ENCODE data around the gene PRKCH. TPM values are rescaled to one million over a fixed set of nuclear protein-coding genes. Genes with fewer than 3 reads are reported as not detected.

The PRKCH gene
- polyA plus RNA-seq, 4 donors, result 9.0 to 18.4 (median 16.1) TPM

- DNase-seq (ENCODE audit: low read depth in 4 of 4, low spot score in 3 of 4), result no peak
These were observed 238.9 kb downstream of the PRKCH start for GRCh38 chr14:61560323-61560722.

- no peak for DNase-seq (ENCODE audit: low read depth in 4 of 4, low spot score in 3 of 4)
These were observed 239.7 kb downstream of the PRKCH start for GRCh38 chr14:61561104-61561503.

DNA sequence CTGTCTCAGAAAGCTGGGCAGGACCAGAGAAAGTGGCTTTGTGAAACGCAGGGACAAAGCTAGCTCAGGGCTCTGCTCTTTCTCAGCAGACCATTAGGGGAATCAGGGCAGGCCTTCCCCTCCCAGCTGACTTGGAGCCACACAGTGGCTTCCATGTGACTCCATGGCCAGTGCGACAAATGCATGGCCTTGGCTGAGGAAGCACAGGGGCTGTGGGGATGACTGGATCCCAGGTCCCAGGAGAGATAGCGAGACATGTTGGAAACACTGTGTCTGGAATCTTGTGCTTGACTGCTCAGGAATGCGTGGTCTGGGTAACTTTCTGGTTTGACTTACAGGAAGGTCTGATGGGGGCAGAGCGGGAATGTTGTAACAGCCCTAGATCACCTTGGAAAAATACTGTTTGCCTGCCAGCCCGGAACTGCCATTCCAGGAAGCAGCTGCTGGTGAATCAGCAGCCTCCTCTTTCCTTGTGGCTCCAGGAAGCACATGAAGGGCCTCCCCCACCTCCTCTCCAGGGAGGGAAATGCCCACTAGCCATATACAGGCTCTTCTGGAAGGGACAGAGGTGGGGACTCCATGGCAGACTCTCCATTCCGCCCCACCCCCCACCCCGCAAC, 240.4 kb downstream of the PRKCH start:
- peak; percentile 71 to 84 (median 78) for DNase-seq (ENCODE audit: low read depth in 4 of 4, low spot score in 3 of 4)

DNA sequence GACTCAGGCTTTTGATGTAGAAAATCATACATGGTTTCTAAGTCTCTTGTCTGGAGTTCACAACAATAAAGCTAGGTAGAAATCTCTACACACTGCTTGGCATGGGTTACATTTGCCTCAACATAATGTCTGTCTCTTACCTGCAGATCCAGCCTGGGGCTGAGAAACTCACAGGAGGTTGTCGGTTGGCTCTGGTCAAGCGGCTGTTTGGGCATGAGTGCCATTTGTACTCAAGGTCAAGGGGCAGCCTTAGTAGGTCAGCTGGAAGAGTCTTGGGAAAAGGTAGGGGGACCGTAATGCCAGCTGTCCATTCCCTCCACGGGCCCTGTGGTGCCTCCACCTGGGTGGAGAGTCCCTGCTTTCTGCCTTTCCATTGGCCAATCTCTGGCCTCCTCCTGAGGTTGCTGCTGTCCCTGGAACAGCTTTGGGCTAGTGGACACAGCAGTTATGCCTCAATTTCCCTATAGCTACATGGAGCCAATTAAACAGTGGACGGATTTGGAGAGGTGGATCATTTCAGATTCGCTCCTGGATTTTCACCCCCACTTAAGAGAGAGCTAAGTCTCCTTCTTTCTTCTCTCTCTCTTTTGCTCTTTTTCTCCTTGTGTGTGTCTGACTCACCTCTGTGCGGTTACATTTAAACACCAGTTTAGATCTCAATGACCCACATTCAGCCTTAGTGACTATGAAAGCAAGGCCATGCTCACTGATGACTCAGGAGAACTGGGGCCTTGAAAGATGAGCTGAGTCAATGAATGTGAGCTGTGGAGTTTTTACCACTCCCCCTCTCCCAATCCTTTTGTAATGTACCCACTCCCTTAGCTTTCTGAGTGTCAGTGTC, 241.2 kb downstream of the PRKCH start:
- no peak for DNase-seq (ENCODE audit: low read depth in 4 of 4, low spot score in 3 of 4)

GRCh38 chr14:61563162-61563511, 241.8 kb downstream of the PRKCH start:
- DNase-seq (ENCODE audit: low read depth in 4 of 4, low spot score in 3 of 4), result no peak

DNA sequence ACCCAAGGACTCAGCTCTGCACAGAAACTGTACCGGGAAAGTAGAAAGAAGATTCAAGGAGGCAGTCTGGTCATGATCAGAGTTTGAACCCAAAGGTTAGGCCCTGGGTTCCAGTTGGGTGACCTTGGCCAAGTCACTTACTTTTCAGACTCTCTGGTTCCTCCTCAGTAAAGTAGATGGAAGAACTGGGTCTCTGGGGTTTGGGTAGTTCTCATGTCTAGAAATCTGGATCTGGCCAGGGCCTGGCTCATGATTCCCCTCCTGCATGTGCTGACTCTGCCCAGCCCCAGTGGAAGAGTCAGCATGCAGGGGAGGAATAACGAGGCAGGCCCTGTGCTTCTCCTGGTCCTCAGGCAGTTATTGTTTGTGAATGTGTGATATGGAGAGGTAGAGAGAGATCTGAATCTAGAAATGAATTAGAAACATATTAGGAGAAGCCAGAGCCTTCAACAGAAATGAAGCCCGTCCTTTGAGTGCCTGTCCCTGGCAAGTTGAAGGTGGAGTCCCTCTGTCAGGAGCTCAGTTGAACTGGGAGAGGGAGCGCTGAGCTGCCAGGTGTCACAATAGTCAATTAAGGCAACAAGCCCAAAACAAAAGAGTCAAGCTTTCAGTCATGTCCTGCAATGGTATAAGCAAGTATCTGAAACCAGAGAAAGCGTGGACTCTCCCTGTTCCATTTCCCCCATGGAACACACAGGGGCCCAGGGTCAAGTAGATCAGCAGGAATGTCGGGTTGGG, 242.7 kb downstream of the PRKCH start:
- no peak for DNase-seq (ENCODE audit: low read depth in 4 of 4, low spot score in 3 of 4)

GRCh38 chr14:61564618-61565091, 243.3 kb downstream of the PRKCH start:
- no peak for DNase-seq (ENCODE audit: low read depth in 4 of 4, low spot score in 3 of 4)

GRCh38 chr14:61565181-61565580, 243.8 kb downstream of the PRKCH start:
- DNase-seq (ENCODE audit: low read depth in 4 of 4, low spot score in 3 of 4), result no peak

DNA sequence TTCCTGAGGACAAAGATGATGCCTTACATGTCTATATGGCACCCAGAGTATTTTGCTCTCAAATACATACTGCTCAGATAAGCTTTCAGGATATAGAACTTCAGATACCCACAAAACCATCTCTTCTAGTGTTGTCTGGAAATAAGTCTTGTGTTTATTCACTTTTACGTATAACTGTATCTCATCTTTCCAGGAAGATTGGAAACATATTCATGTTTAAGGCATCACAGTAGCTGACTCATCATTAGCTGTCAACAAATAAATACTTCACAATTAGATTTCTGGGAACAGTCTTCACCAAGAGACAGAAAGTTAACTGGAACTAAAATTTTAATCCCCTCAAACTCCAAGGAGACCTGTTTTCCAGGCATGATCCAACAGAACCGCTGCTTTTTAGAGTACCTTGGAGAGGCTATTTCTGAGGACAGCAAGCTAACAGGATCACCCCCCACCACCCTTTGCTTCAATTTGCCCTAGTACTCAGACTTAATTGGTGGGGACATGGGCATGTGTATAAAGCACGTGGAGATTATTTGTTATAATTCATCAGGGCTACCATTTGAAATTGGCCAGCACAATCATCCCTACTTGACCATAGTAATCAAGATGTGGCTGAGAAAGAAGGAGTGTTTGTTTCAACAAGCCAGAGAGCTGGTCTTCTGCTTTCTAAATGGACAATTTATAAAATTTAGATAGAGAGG, 244.6 kb downstream of the PRKCH start:
- no peak for DNase-seq (ENCODE audit: low read depth in 4 of 4, low spot score in 3 of 4)

DNA sequence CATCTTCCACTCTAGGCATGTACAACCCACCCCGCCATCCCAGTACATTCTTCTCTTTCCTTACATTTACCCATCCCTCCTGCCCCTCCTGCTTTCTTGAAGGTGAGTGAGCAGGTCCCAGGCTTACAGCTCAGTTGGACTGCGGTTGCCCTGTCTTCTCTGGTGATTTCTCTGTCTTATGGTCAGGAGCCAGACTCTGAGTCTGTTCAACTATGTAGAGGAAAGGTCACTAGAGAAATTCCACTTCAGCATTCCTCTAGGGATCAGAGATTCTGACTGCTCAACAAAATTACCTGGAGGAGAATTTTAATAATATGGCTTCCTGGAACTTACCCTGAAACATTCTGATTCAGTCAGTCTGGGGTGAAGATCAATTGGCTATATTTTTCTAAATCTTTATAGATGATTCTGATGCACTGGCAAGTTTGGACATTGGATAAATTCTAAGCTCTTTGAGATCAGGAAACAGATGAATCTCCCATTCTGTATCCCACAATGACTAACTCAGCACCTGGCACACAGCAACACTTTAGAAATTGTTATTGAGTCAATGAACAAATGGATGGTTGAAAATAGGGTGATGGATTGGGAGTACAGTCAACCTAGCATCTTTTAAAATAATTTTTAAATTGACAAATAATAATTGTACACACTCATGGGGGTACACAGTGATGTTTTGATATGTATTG, 245.3 kb downstream of the PRKCH start:
- DNase-seq (ENCODE audit: low read depth in 4 of 4, low spot score in 3 of 4), result no peak

- no peak for DNase-seq (ENCODE audit: low read depth in 4 of 4, low spot score in 3 of 4)
These were observed 246.6 kb downstream of the PRKCH start for GRCh38 chr14:61567838-61568571.

DNA sequence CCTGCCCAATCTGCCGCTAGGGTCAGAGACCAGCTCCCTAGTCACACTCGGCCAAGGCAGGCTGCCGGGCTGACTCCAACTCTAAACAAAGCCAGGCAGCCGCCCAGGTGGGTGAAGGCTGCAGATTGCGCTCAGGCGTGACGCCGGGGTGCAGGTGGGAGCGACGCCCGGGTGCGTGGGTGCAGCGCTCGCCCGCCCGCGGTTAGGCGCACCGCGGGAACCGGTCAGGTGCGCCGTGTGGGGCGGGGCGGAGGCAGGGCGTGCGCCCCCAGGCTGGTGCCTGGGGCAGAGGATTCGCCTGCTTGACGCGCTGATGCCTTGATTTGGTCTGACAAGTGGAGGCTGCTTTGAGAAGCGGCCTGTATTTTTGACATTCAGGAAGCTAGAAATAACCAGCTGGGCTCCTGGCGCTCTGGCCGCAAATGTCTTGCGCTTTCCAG, 247.2 kb downstream of the PRKCH start:
- no peak for DNase-seq (ENCODE audit: low read depth in 4 of 4, low spot score in 3 of 4)

DNA sequence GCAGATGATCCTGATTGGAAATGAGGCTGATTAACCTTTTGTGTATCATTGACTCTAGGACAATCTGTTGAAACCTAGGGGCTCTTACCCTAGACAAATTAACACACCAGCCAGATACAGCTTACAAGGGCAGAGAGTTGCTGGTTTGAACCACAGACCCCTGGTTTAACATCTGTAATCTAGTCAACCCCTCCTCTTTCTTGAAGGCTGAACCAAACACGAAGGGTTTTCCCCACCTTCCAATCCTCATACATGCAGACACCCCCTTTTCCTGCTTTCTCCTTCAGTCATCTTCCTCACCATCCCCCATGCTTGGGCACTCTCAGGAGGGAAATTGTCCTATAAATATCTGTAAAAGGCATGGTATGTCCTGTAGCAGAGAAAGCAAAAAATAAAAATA, 247.9 kb downstream of the PRKCH start:
- no peak for DNase-seq (ENCODE audit: low read depth in 4 of 4, low spot score in 3 of 4)

DNA sequence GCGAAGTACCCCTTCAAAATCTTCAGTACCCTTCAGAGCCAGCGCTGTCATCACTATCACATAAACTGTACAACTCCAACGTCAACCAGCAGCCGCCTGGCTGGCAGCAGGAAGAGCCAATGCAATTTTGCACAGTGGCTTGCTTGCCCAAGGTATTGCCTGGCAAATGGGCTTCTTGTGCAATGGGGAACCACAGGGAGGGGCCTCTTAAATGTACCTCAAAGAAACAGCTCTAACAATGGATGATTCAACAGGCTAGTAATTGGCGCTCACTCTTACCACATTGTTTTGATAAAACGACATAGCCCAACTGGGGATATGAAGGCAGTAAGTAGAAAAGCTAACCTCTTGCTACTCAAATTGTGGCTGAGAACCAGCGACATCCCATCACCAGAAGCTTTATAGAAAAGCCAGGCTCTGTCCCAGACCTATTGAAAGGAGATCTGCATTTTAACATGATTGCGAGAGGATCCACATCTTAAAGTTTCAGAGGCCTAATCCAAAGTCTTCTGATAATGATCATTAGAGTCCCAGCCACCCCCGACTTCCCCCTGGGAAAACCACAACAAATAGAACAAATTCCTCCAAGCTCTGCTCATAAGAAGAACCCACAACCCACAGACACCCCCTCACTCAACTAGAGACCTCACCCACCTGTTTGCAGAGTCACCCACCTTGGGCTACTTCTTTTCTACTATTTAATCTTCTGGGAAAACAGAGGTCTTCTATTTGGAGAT, 248.6 kb downstream of the PRKCH start:
- no peak for DNase-seq (ENCODE audit: low read depth in 4 of 4, low spot score in 3 of 4)

GRCh38 chr14:61570549-61571290, 249.3 kb downstream of the PRKCH start:
- no peak for DNase-seq (ENCODE audit: low read depth in 4 of 4, low spot score in 3 of 4)

GRCh38 chr14:61571917-61572316, 250.5 kb downstream of the PRKCH start:
- no peak for DNase-seq (ENCODE audit: low read depth in 4 of 4, low spot score in 3 of 4)

DNA sequence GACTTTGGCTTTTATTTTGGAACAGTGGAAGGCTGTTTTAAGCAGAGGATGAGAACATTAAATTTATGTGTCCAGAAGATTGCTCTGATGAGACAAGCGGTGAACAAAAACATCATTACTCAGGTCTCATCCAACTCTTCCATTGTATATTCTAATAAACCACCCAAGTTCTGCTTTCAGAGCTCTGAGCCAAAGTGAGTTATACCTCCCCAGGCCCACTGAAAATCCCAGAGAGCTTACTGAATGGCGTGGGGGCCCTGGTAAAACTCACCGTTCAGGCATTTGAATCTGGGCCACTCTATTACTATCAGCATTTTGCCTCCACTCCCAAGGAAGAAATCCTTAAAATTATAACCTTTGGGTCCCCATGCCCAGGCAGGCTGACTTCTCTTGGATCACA, 251.9 kb downstream of the PRKCH start:
- DNase-seq (ENCODE audit: low read depth in 4 of 4, low spot score in 3 of 4), result no peak

All from left renal pelvis (tissue), 4 donors.